ENCODE measurements around the gene CHRNA7.

The CHRNA7 gene

GRCh38 chr15:32034106-32034505 lies 3.8 kb downstream of the CHRNA7 start:
- H3K36me3 ChIP-seq (ENCODE audit: insufficient read depth, low read length): no peaks in the 10 kb centered on the region
- no peak overlapping the region for H2AFZ ChIP-seq (ENCODE audit: low read depth, low read length)
- H3K79me2 ChIP-seq (ENCODE audit: insufficient read depth, low read length): no peaks in the 10 kb centered on the region
- TF ChIP-seq EZH2 (IDR thresholded peaks at IDR 0.05; ENCODE audit: borderline replicate concordance, low read depth, low read length, severe bottlenecking) (no peak), CTCF (IDR thresholded peaks at IDR 0.05; ENCODE audit: borderline replicate concordance, extremely low read depth, low read length, poor library complexity, severe bottlenecking) (no peak)
- ATAC-seq (ENCODE audit: insufficient read depth, low read depth): no peak
- H4K20me1 ChIP-seq (ENCODE audit: insufficient read depth, low read length): no peaks in the 10 kb centered on the region
- no peak overlapping the region for H3K9ac ChIP-seq (ENCODE audit: low read depth, low read length)
- no peak overlapping the region for H3K4me3 ChIP-seq (ENCODE audit: low read depth in 1 of 2, low read length in 2 of 2)
- H3K9me3 ChIP-seq (ENCODE audit: insufficient read depth, low read length, severe bottlenecking): no peaks in the 10 kb centered on the region
- no peaks in the 10 kb centered on the region for H3K4me1 ChIP-seq (ENCODE audit: insufficient read depth, low read length)
- no peak for DNase-seq
- H3K27ac ChIP-seq (ENCODE audit: low read length): no peak overlapping the region
- no peak overlapping the region for H3K4me2 ChIP-seq (ENCODE audit: insufficient read depth, low read length)
- H3K27me3 ChIP-seq (ENCODE audit: insufficient read depth, low read length, poor library complexity): no peaks in the 10 kb centered on the region

- no peaks in the 10 kb centered on the region for H3K79me2 ChIP-seq (ENCODE audit: insufficient read depth, low read length)
Measured at GRCh38 chr15:32035285-32035684, 5.0 kb downstream of the CHRNA7 start.

GRCh38 chr15:32036971-32037370 lies 6.7 kb downstream of the CHRNA7 start:
- ATAC-seq (ENCODE audit: insufficient read depth, low read depth): no peak
- H3K9me3 ChIP-seq (ENCODE audit: insufficient read depth, low read length, severe bottlenecking): no peaks in the 10 kb centered on the region
- no peaks in the 10 kb centered on the region for H3K79me2 ChIP-seq (ENCODE audit: insufficient read depth, low read length)
- no peaks in the 10 kb centered on the region for H3K36me3 ChIP-seq (ENCODE audit: insufficient read depth, low read length)
- H4K20me1 ChIP-seq (ENCODE audit: insufficient read depth, low read length): no peaks in the 10 kb centered on the region
- H2AFZ ChIP-seq (ENCODE audit: low read depth, low read length): no peak overlapping the region
- H3K27me3 ChIP-seq (ENCODE audit: insufficient read depth, low read length, poor library complexity): no peaks in the 10 kb centered on the region
- H3K9ac ChIP-seq (ENCODE audit: low read depth, low read length): no peak overlapping the region
- TF ChIP-seq CTCF (IDR thresholded peaks at IDR 0.05; ENCODE audit: borderline replicate concordance, extremely low read depth, low read length, poor library complexity, severe bottlenecking): no peak
- TF ChIP-seq EZH2 (IDR thresholded peaks at IDR 0.05; ENCODE audit: borderline replicate concordance, low read depth, low read length, severe bottlenecking): no peak
- H3K4me2 ChIP-seq (ENCODE audit: insufficient read depth, low read length): no peak overlapping the region
- H3K4me1 ChIP-seq (ENCODE audit: insufficient read depth, low read length): no peaks in the 10 kb centered on the region
- H3K4me3 ChIP-seq (ENCODE audit: low read depth in 1 of 2, low read length in 2 of 2): no peak overlapping the region
- no peak overlapping the region for H3K27ac ChIP-seq (ENCODE audit: low read length)
- no peak for DNase-seq

More at GRCh38 chr15:32035285-32035684, 5.0 kb downstream of the CHRNA7 start:
- no peak for ATAC-seq (ENCODE audit: insufficient read depth, low read depth)
- Histone ChIP-seq H3K4me2 (ENCODE audit: insufficient read depth, low read length) (no peak overlapping the region), H3K27ac (ENCODE audit: low read length) (no peak overlapping the region), H4K20me1 (ENCODE audit: insufficient read depth, low read length) (no peaks in the 10 kb centered on the region), H3K4me3 (ENCODE audit: low read depth in 1 of 2, low read length in 2 of 2) (no peak overlapping the region), H2AFZ (ENCODE audit: low read depth, low read length) (no peak overlapping the region), H3K36me3 (ENCODE audit: insufficient read depth, low read length) (no peaks in the 10 kb centered on the region), H3K4me1 (ENCODE audit: insufficient read depth, low read length) (no peaks in the 10 kb centered on the region), H3K27me3 (ENCODE audit: insufficient read depth, low read length, poor library complexity) (no peaks in the 10 kb centered on the region), H3K9ac (ENCODE audit: low read depth, low read length) (no peak overlapping the region), H3K9me3 (ENCODE audit: insufficient read depth, low read length, severe bottlenecking) (no peaks in the 10 kb centered on the region)
- no peak for DNase-seq
- TF ChIP-seq CTCF (IDR thresholded peaks at IDR 0.05; ENCODE audit: borderline replicate concordance, extremely low read depth, low read length, poor library complexity, severe bottlenecking) (no peak), EZH2 (IDR thresholded peaks at IDR 0.05; ENCODE audit: borderline replicate concordance, low read depth, low read length, severe bottlenecking) (no peak)

- Histone ChIP-seq H3K4me2 (ENCODE audit: insufficient read depth, low read length) (no peak overlapping the region), H3K4me1 (ENCODE audit: insufficient read depth, low read length) (no peaks in the 10 kb centered on the region), H4K20me1 (ENCODE audit: insufficient read depth, low read length) (no peaks in the 10 kb centered on the region), H3K9ac (ENCODE audit: low read depth, low read length) (no peak overlapping the region), H2AFZ (ENCODE audit: low read depth, low read length) (no peak overlapping the region), H3K9me3 (ENCODE audit: insufficient read depth, low read length, severe bottlenecking) (no peaks in the 10 kb centered on the region), H3K27ac (ENCODE audit: low read length) (no peak overlapping the region), H3K36me3 (ENCODE audit: insufficient read depth, low read length) (no peaks in the 10 kb centered on the region), H3K4me3 (ENCODE audit: low read depth in 1 of 2, low read length in 2 of 2) (no peak overlapping the region), H3K79me2 (ENCODE audit: insufficient read depth, low read length) (no peaks in the 10 kb centered on the region), H3K27me3 (ENCODE audit: insufficient read depth, low read length, poor library complexity) (no peaks in the 10 kb centered on the region)
- TF ChIP-seq CTCF (IDR thresholded peaks at IDR 0.05; ENCODE audit: borderline replicate concordance, extremely low read depth, low read length, poor library complexity, severe bottlenecking): no peak
- no peak for TF ChIP-seq EZH2 (IDR thresholded peaks at IDR 0.05; ENCODE audit: borderline replicate concordance, low read depth, low read length, severe bottlenecking)
- ATAC-seq (ENCODE audit: insufficient read depth, low read depth): no peak
- no peak for DNase-seq
Measured at GRCh38 chr15:32041294-32041693, 11.0 kb downstream of the CHRNA7 start.
